Panc1 (cell line): Measurements from ENCODE around the gene PAAF1. TPM values are rescaled to one million over a fixed set of nuclear protein-coding genes. Genes with fewer than 3 reads are reported as not detected.

ENCODE experiments used
- ATAC-seq: fragments of 200-7000 bp; cut with Tn5 transposase; 2 replicates; pipeline ENCODE4 v1.9.1; 2020; ENCODE audit warnings: mild to moderate bottlenecking, moderate library complexity
- BruUV-seq: library from RNA; stranded (reverse); fragments of 400-500 nt; replicated peaks from 2 replicates; lab custom pipeline; 2021; lab: Mats Ljungman, UMichigan
- CTCF ChIA-PET: fragments of 300-600 bp; sonication (Branson Sonifier 250); formaldehyde crosslinking; loops from one replicate; lab custom pipeline; 2022; ENCODE audit warnings: antibody characterized with exemption; lab: Charles Lee
- POLR2A ChIA-PET: fragments of 300-600 bp; sonication (Branson Sonifier 250); formaldehyde crosslinking; loops from one replicate; lab custom pipeline; 2022; ENCODE audit warnings: antibody characterized with exemption; lab: Charles Lee
- DNase-seq: peaks from one replicate; pipeline ENCODE4 v3.0.0-alpha.2; 2010; ENCODE audit warnings: low read depth, low spot score
- H3K27ac ChIP-seq: 2 replicates; pipeline ENCODE4 v1.5.1; 2011; ENCODE audit warnings: mild to moderate bottlenecking, low read length, inconsistent platforms
- H3K27me3 ChIP-seq: fragments of 200-500 bp; sonication (Bioruptor generic); 2 replicates; pipeline ENCODE4 v1.6.0; 2014; ENCODE audit warnings: low read length, inconsistent platforms; ENCODE audit not compliant: control insufficient read depth, insufficient read depth
- H3K36me3 ChIP-seq: fragments of 200-500 bp; sonication (Bioruptor generic); 2 replicates; pipeline ENCODE4 v1.5.1; 2014; ENCODE audit warnings: inconsistent platforms, mild to moderate bottlenecking, low read length, moderate library complexity; ENCODE audit not compliant: control insufficient read depth, insufficient read depth
- H3K4me1 ChIP-seq: 2 replicates; pipeline ENCODE4 v1.5.1; 2011; ENCODE audit warnings: inconsistent platforms, mild to moderate bottlenecking, low read length, moderate library complexity; ENCODE audit not compliant: control insufficient read depth, insufficient read depth
- H3K4me3 ChIP-seq, 2 experiments: 2 replicates each; pipeline ENCODE4 v1.5.1; 2011 to 2012; ENCODE audit warnings: low read depth in 2 of 2, low read length in 2 of 2, mild to moderate bottlenecking in 2 of 2, inconsistent platforms in 1 of 2, moderate library complexity in 1 of 2
- H3K9me3 ChIP-seq: fragments of 200-500 bp; sonication (Bioruptor generic); 2 replicates; pipeline ENCODE4 v1.5.1; 2014; ENCODE audit warnings: low read depth, mild to moderate bottlenecking, inconsistent platforms, low read length, moderate library complexity; ENCODE audit not compliant: control insufficient read depth, insufficient read depth
- CTCF ChIP-seq: fragments of 450-650 bp; IDR thresholded peaks from 2 replicates; pipeline ENCODE4 v1.5.1; 2017; ENCODE audit warnings: mild to moderate bottlenecking
- POLR2AphosphoS5 ChIP-seq: IDR thresholded peaks from 2 replicates; pipeline ENCODE4 v1.6.1; 2012; ENCODE audit warnings: mild to moderate bottlenecking, low read depth, low read length, moderate library complexity
- SIN3A ChIP-seq: IDR thresholded peaks from 2 replicates; pipeline ENCODE4 v1.6.1; 2012; ENCODE audit warnings: low read depth, mild to moderate bottlenecking, low read length, moderate library complexity, borderline replicate concordance; ENCODE audit not compliant: insufficient read depth
- TCF7L2 ChIP-seq: IDR thresholded peaks from 2 replicates; pipeline ENCODE4 v1.6.1; 2011; ENCODE audit warnings: mild to moderate bottlenecking, low read depth, low read length, inconsistent platforms
- in situ Hi-C: cut with HindIII; loops from 2 replicates; pipeline ENCODE4 v1.10.0; 2016; ENCODE audit warnings: low sequenced_read_pairs, low pct_unique_long_range_greater_than_20kb
- intact Hi-C: fragments of 100-400 bp; cut with micrococcal nuclease; formaldehyde crosslinking; loops from one replicate; pipeline ENCODE4 v1.10.0; 2022; ENCODE audit not compliant: unreplicated experiment
- total RNA-seq: library from RNA; stranded (reverse); gene quantifications from one replicate; pipeline ENCODE4 v1.2.1, GENCODE V29; 2021; ENCODE audit not compliant: unreplicated experiment
- TF ChIP-seq, protein P1 (sequence below), 2 experiments: IDR thresholded peaks; 2 replicates each; pipeline ENCODE4 v1.6.1; 2011 to 2012; ENCODE audit warnings: low read depth in 2 of 2, control low read depth in 1 of 2, low read length in 1 of 2, mild to moderate bottlenecking in 1 of 2, moderate library complexity in 1 of 2; ENCODE audit not compliant: insufficient read depth in 1 of 2

The PAAF1 gene
- total RNA-seq, 1 experiment from 2014 or later, result 22.1 TPM

- Histone ChIP-seq H3K9me3 (no peaks in the 10 kb centered on the region), H3K27ac (no peak overlapping the region), H3K4me3 (no peak overlapping the region), H3K27me3 (no peaks in the 10 kb centered on the region), H3K4me1 (no peaks in the 10 kb centered on the region), H3K36me3 (no peaks in the 10 kb centered on the region)
- in situ Hi-C loops (no loop called here), intact Hi-C loops (no loop called here)
- no peak for DNase-seq
- CTCF ChIA-PET, result no interaction called here
- no peak for ATAC-seq
- POLR2A ChIA-PET, result no interaction called here
- TF ChIP-seq, protein P1, sequence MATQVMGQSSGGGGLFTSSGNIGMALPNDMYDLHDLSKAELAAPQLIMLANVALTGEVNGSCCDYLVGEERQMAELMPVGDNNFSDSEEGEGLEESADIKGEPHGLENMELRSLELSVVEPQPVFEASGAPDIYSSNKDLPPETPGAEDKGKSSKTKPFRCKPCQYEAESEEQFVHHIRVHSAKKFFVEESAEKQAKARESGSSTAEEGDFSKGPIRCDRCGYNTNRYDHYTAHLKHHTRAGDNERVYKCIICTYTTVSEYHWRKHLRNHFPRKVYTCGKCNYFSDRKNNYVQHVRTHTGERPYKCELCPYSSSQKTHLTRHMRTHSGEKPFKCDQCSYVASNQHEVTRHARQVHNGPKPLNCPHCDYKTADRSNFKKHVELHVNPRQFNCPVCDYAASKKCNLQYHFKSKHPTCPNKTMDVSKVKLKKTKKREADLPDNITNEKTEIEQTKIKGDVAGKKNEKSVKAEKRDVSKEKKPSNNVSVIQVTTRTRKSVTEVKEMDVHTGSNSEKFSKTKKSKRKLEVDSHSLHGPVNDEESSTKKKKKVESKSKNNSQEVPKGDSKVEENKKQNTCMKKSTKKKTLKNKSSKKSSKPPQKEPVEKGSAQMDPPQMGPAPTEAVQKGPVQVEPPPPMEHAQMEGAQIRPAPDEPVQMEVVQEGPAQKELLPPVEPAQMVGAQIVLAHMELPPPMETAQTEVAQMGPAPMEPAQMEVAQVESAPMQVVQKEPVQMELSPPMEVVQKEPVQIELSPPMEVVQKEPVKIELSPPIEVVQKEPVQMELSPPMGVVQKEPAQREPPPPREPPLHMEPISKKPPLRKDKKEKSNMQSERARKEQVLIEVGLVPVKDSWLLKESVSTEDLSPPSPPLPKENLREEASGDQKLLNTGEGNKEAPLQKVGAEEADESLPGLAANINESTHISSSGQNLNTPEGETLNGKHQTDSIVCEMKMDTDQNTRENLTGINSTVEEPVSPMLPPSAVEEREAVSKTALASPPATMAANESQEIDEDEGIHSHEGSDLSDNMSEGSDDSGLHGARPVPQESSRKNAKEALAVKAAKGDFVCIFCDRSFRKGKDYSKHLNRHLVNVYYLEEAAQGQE (IDR thresholded peaks at IDR 0.05; ENCODE audit: insufficient read depth in 1 of 2, low read depth in 2 of 2, low read length in 1 of 2), result no peak
- no peak for TF ChIP-seq POLR2AphosphoS5
- no peak for TF ChIP-seq TCF7L2
- TF ChIP-seq SIN3A, result no peak
- TF ChIP-seq CTCF, result no peak
- no TSS peak for BruUV-seq
Observed at GRCh38 chr11:73859671-73860070, 17.1 kb upstream of the PAAF1 start.

DNA sequence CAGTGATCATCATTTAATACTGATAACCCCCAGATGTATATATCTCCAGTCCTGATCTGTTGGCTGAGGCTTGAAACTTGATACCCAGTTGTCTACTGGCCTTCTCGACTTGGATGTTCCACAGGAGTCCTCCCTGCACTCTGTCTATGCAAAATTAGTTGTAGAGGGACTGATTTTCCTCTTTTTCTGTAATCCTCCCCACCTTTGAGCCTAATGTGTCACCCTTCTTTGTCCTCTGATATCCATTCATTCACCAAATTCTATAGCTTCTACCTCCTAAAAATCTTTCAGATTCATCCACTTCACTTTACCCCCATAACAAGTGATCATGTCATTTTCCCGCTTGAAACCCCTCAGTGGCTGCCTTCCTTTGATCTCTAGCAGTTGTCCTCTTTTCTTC, 16.6 kb upstream of the PAAF1 start:
- Histone ChIP-seq H3K27me3 (no peaks in the 10 kb centered on the region), H3K36me3 (no peaks in the 10 kb centered on the region), H3K4me1 (no peaks in the 10 kb centered on the region), H3K4me3 (no peak overlapping the region), H3K27ac (no peak overlapping the region), H3K9me3 (no peaks in the 10 kb centered on the region)
- intact Hi-C loops (no loop called here), in situ Hi-C loops (no loop called here)
- DNase-seq (no peak), ATAC-seq (no peak)
- TF ChIP-seq CTCF, result no peak
- TF ChIP-seq, protein P1 (IDR thresholded peaks at IDR 0.05; ENCODE audit: insufficient read depth in 1 of 2, low read depth in 2 of 2, low read length in 1 of 2), result no peak
- no peak for TF ChIP-seq SIN3A
- TF ChIP-seq POLR2AphosphoS5, result no peak
- no peak for TF ChIP-seq TCF7L2
- ChIA-PET CTCF (no interaction called here), POLR2A (interaction anchor here (0.6 kb wide), 1 partner anchor 50 kb away, joined by 10 read pairs; no protein-coding TSS in a partner anchor)
- BruUV-seq, result no TSS peak
